Pulmonary artery endothelial cell (primary cell): ENCODE measurements around the gene ZNF143. TPM values are rescaled to one million over a fixed set of nuclear protein-coding genes. Genes with fewer than 3 reads are reported as not detected.
A peak's percentile ranks its signal among the peaks of the same experiment; 100 is the strongest.

ENCODE experiments used
- DNase-seq: peaks from one replicate; pipeline ENCODE4 v3.0.0-alpha.2; 2011; ENCODE audit warnings: low read depth, low spot score
- total RNA-seq: library from RNA; depleted of rRNA; stranded (reverse); fragments of >200 nt; gene quantifications from 2 replicates; pipeline ENCODE4 v1.2.3, GENCODE V29; 2014

The ZNF143 gene
- total RNA-seq, 1 donor from 2014 or later: 32.2 TPM

DNA sequence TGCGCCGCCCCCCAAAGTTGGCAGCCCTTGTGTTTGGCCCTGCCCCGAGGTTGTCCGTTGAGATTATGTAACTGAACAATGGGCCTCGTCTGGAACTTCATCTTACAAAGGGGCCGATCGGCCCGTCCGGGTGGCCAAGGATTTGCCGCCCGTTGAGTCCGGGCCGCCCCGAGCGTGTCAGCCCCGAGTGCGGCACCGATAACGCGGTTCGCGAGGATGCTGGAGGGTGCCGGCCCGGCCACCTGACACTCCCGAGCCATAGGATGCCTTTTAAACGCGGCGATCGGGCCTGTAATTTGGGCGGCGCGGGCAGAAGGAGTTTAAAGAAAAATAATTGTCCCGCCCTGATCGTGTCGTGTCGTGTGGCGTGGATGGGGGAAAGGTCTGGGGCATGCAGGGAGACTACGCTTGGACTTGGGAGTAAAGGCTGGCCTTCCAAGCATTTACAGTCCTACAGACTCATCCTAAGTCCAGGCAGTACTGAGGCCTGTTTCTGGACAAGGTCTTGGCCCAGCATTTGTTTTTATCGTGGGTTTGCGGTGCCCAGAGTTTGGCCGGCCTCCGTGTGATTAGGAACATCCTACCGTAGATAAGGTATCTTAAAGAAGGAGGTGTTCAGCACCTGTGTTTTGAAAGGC lies 113.9 kb downstream of the ZNF143 start:
- no peak for DNase-seq

- peak; percentile 66 for DNase-seq
These were observed 114.7 kb downstream of the ZNF143 start for GRCh38 chr11:9575260-9576240.

- no peak for DNase-seq
These were observed 116.0 kb downstream of the ZNF143 start for GRCh38 chr11:9576701-9577381.

- no peak for DNase-seq
These were observed 116.7 kb downstream of the ZNF143 start for GRCh38 chr11:9577556-9577955.

Other genes with a start within 250 kb of the ZNF143 start
- 185 and 210 TPM in 2 replicates for gene DENND5A, start 195.7 kb upstream of the ZNF143 start, total RNA-seq
- gene TMEM41B, start 146.4 kb upstream of the ZNF143 start, total RNA-seq: 45.8 and 76.2 TPM in 2 replicates
- 135 and 169 TPM in 2 replicates for gene IPO7, start 76.4 kb upstream of the ZNF143 start, total RNA-seq
- gene WEE1, start 112.7 kb downstream of the ZNF143 start, total RNA-seq: 19.1 and 22.5 TPM in 2 replicates
- gene SWAP70, start 203.1 kb downstream of the ZNF143 start, total RNA-seq: 132 and 136 TPM in 2 replicates